ENCODE data around the gene SORBS2.
"Not testable (repeated sequence)": the region's sequence is repeated elsewhere in the genome, so short reads cannot be mapped to it uniquely, and the experiment has no call there.

Gene SORBS2

GRCh38 chr4:185737489-185738037, 74.4 kb downstream of the SORBS2 start:
- DNase-seq (ENCODE audit: low read depth in 2 of 2): no peak

- no peak for DNase-seq (ENCODE audit: low read depth in 2 of 2)
These were observed 75.1 kb downstream of the SORBS2 start for GRCh38 chr4:185736882-185737281.

GRCh38 chr4:185735866-185736400, 76.1 kb downstream of the SORBS2 start:
- no peak for DNase-seq (ENCODE audit: low read depth in 2 of 2)

- no peak for DNase-seq (ENCODE audit: low read depth in 2 of 2)
These were observed 77.1 kb downstream of the SORBS2 start for GRCh38 chr4:185734930-185735329.

GRCh38 chr4:185734214-185734613, 77.8 kb downstream of the SORBS2 start:
- DNase-seq (ENCODE audit: low read depth in 2 of 2): no peak

GRCh38 chr4:185730849-185731608, 81.0 kb downstream of the SORBS2 start:
- DNase-seq (ENCODE audit: low read depth in 2 of 2): no peak

- DNase-seq (ENCODE audit: low read depth in 2 of 2): no peak
These were observed 81.6 kb downstream of the SORBS2 start for GRCh38 chr4:185730387-185730786.

- no peak for DNase-seq (ENCODE audit: low read depth in 2 of 2)
These were observed 82.6 kb downstream of the SORBS2 start for GRCh38 chr4:185729391-185729804.

GRCh38 chr4:185728893-185729292, 83.1 kb downstream of the SORBS2 start:
- no peak for DNase-seq (ENCODE audit: low read depth in 2 of 2)

GRCh38 chr4:185726931-185727330, 85.1 kb downstream of the SORBS2 start:
- DNase-seq (ENCODE audit: low read depth in 2 of 2): no peak

- no peak for DNase-seq (ENCODE audit: low read depth in 2 of 2)
These were observed 88.2 kb downstream of the SORBS2 start for GRCh38 chr4:185723631-185724260.

GRCh38 chr4:185722029-185722316, 90.0 kb downstream of the SORBS2 start:
- DNase-seq (ENCODE audit: low read depth in 2 of 2): no peak

- no peak for DNase-seq (ENCODE audit: low read depth in 2 of 2)
These were observed 90.6 kb downstream of the SORBS2 start for GRCh38 chr4:185721190-185722028.

GRCh38 chr4:185719500-185719858, 92.5 kb downstream of the SORBS2 start:
- no peak for DNase-seq (ENCODE audit: low read depth in 2 of 2)

GRCh38 chr4:185718578-185719499, 93.2 kb downstream of the SORBS2 start:
- no peak for DNase-seq (ENCODE audit: low read depth in 2 of 2)

GRCh38 chr4:185717377-185717741, 94.6 kb downstream of the SORBS2 start:
- DNase-seq (ENCODE audit: low read depth in 2 of 2): no peak

GRCh38 chr4:185716577-185717376, 95.2 kb downstream of the SORBS2 start:
- DNase-seq (ENCODE audit: low read depth in 2 of 2): no peak

- DNase-seq (ENCODE audit: low read depth in 2 of 2): no peak
These were observed 95.8 kb downstream of the SORBS2 start for GRCh38 chr4:185716141-185716551.

- DNase-seq (ENCODE audit: low read depth in 2 of 2): not testable (repeated sequence)
These were observed 97.5 kb downstream of the SORBS2 start for GRCh38 chr4:185714524-185714923.

- DNase-seq (ENCODE audit: low read depth in 2 of 2): no peak
These were observed 98.3 kb downstream of the SORBS2 start for GRCh38 chr4:185713731-185714130.

All from stimulated activated CD4-positive, alpha-beta T cell treated with anti-CD3 and anti-CD28 coated beads, Interleukin-15, amount 100 ng/mL, for 48 hours (primary cell).